Lung (tissue), 12 donors: ENCODE results near the gene PRKG2. TPM values are rescaled to one million over a fixed set of nuclear protein-coding genes. Genes with fewer than 3 reads are reported as not detected.
"Not testable (repeated sequence)": the region's sequence is repeated elsewhere in the genome, so short reads cannot be mapped to it uniquely, and the experiment has no call there.

Source experiments
- ATAC-seq: fragments of 200-7000 bp; cut with Tn5 transposase; one replicate; pipeline ENCODE4 v1.9.1; 2020; ENCODE audit warnings: moderate number of reproducible peaks; ENCODE audit not compliant: insufficient read depth, low FRiP score
- DNase-seq, 3 donors: peaks; one replicate each; pipeline ENCODE4 v3.0.0-alpha.2; 2013 to 2017
- H3K27ac ChIP-seq, 2 donors: one replicate each; pipeline ENCODE4 v1.5.1; 2013; ENCODE audit warnings: mild to moderate bottlenecking in 2 of 2, moderate library complexity in 2 of 2, control low read depth in 1 of 2, inconsistent platforms in 1 of 2, low read depth in 1 of 2, low read length in 1 of 2
- H3K27me3 ChIP-seq, 3 donors: one replicate each; pipeline ENCODE4 v1.5.1; 2013; ENCODE audit warnings: low read length in 2 of 3; ENCODE audit not compliant: control insufficient read depth in 3 of 3, insufficient read depth in 3 of 3
- H3K36me3 ChIP-seq, 4 donors: one replicate each; pipeline ENCODE4 v1.5.1; 2013; ENCODE audit warnings: low read length in 4 of 4, mild to moderate bottlenecking in 1 of 4, moderate library complexity in 1 of 4; ENCODE audit not compliant: control insufficient read depth in 4 of 4, insufficient read depth in 4 of 4
- H3K4me1 ChIP-seq, 5 donors: one replicate each; pipeline ENCODE4 v1.5.1; 2013; ENCODE audit warnings: low read length in 5 of 5, mild to moderate bottlenecking in 2 of 5, moderate library complexity in 1 of 5; ENCODE audit not compliant: control insufficient read depth in 5 of 5, insufficient read depth in 5 of 5
- H3K4me3 ChIP-seq: one replicate; pipeline ENCODE4 v1.5.1; 2013; ENCODE audit warnings: mild to moderate bottlenecking, control low read depth, moderate library complexity
- H3K9ac ChIP-seq, 2 donors: one replicate each; pipeline ENCODE4 v1.5.1; 2013; ENCODE audit warnings: low read length in 2 of 2, control low read depth in 1 of 2; ENCODE audit not compliant: insufficient read depth in 1 of 2
- H3K9me3 ChIP-seq, 4 donors: one replicate each; pipeline ENCODE4 v1.5.1; 2013; ENCODE audit warnings: low read length in 3 of 4, mild to moderate bottlenecking in 1 of 4, moderate library complexity in 1 of 4; ENCODE audit not compliant: control insufficient read depth in 4 of 4, insufficient read depth in 3 of 4
- CTCF ChIP-seq: IDR thresholded peaks from 2 replicates; pipeline ENCODE4 v1.5.1; 2012; ENCODE audit warnings: mild to moderate bottlenecking; ENCODE audit errors: control extremely low read depth, extremely low read depth
- WGBS, 2 donors: extraction: QIAGEN DNeasy Blood & Tissue Kit; methylation state at CpG; one replicate each; pipeline ENCODE4 v1.1.7; 2013; 5-methylcytosine and 5-hydroxymethylcytosine counted together
- polyA plus RNA-seq, 2 donors: library from polyadenylated mRNA; stranded (reverse); fragments of 200-250 nt; gene quantifications; one replicate each; pipeline ENCODE4 v1.2.1, GENCODE V29; 2013
- total RNA-seq, 2 donors: library from RNA; depleted of rRNA in 1 of 2; stranded (reverse); fragments of >200 nt in 1 of 2; gene quantifications; one replicate each; pipeline ENCODE4 v1.2.1, GENCODE V29; 2014 to 2021
- donor health status: control.
- donor health status: control.
- donor health status: Bipolar disorder and iron deficiency.
- donor health status: healthy.
- donor health status: DM: yes; HTN: yes; CAD: no.

Gene PRKG2
- total and polyA plus RNA-seq, 4 donors = 0.06 to 4.2 (median 2.7) TPM

GRCh38 chr4:81162752-81163458, 52.1 kb downstream of the PRKG2 start:
- TF ChIP-seq CTCF = no peak
- 68 to 82% methylated on average over 4 of the region's 4 CpGs for WGBS, 2 donors

GRCh38 chr4:81153714-81154323, 61.2 kb downstream of the PRKG2 start:
- not testable (repeated sequence) for H3K27ac ChIP-seq, ATAC-seq, H3K27me3 ChIP-seq, H3K4me1 ChIP-seq, H3K9ac ChIP-seq, H3K36me3 ChIP-seq, H3K9me3 ChIP-seq, DNase-seq
- 44 to 77% methylated on average over 25 to 30 of the region's 30 CpGs for WGBS, 2 donors
- peak overlapping the region; percentile 4 for H3K4me3 ChIP-seq

More at GRCh38 chr4:81162752-81163458, 52.1 kb downstream of the PRKG2 start:
- Histone ChIP-seq H3K4me1 (no peaks in the 10 kb centered on the region), H3K27ac (no peak overlapping the region), H3K27me3 (no peaks in the 10 kb centered on the region), H3K4me3 (no peak overlapping the region), H3K9me3 (no peaks in the 10 kb centered on the region), H3K36me3 (no peaks in the 10 kb centered on the region), H3K9ac (no peak overlapping the region)
- no peak for DNase-seq
- no peak for ATAC-seq

GRCh38 chr4:81152839-81153713, 61.9 kb downstream of the PRKG2 start:
- ATAC-seq (no peak), DNase-seq (no peak)
- H3K27ac ChIP-seq = no peak overlapping the region
- H3K4me1 ChIP-seq = no peaks in the 10 kb centered on the region
- H3K9me3 ChIP-seq = no peaks in the 10 kb centered on the region
- WGBS, 2 donors = 58 to 76% methylated on average over 1 of the region's 1 CpG
- no peak overlapping the region for H3K4me3 ChIP-seq
- H3K36me3 ChIP-seq = no peaks in the 10 kb centered on the region
- no peaks in the 10 kb centered on the region for H3K27me3 ChIP-seq
- H3K9ac ChIP-seq = no peak overlapping the region
- TF ChIP-seq CTCF = no peak

GRCh38 chr4:81149976-81150375, 65.0 kb downstream of the PRKG2 start:
- Histone ChIP-seq H3K4me1 (no peaks in the 10 kb centered on the region), H3K27me3 (no peaks in the 10 kb centered on the region), H3K9ac (no peak overlapping the region), H3K36me3 (no peaks in the 10 kb centered on the region), H3K4me3 (no peak overlapping the region), H3K9me3 (no peaks in the 10 kb centered on the region), H3K27ac (no peak overlapping the region)
- no peak for TF ChIP-seq CTCF
- DNase-seq (no peak), ATAC-seq (no peak)
